ENCODE data around the gene RGS10.

The RGS10 gene, protein sequence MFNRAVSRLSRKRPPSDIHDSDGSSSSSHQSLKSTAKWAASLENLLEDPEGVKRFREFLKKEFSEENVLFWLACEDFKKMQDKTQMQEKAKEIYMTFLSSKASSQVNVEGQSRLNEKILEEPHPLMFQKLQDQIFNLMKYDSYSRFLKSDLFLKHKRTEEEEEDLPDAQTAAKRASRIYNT

DNA sequence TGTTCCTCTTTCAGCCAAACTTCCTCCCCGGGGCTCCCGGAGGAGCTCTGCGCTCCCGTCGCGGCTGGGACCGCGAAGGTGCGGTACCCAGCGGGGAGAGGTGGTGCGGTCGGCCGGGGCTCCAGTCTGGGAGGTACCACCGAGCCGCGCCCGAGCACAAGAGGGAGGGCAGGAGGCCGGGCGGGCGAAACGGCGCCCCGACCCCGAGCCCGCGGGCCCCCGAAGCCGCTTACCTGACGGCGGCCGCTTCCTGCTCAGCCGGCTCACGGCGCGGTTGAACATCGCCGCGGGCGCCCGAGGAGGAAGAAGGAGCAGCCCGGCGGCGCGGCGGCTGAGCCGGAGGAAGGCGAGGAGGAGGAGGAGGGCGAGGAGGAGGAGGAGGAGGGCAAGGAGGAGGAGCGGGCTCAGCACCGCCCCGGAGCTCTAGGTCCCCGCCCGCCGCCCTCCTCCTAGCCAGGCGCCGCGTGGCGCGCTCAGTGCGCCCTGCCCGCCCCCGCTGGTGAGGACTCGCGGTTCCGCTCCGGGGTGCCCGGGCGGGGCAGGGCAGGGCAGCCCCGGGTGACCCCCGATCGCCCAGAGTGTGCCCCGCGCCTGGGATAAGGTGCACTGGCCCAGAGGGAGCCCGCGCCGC is at the start of gene RGS10:
Gene RGS10 (minus strand): TSS at position 363 of the 631 bp plus-strand sequence. CDS start 81 bp downstream, at position 282.
- in situ Hi-C loops (cut with HindIII; ENCODE audit: low sequenced_read_pairs): no loop called here
- no peak for DNase-seq (ENCODE audit: low read depth)
- H3K4me3 ChIP-seq (ENCODE audit: low read depth, low read length): peak within 1 kb of the TSS; percentile 71
- no peak for TF ChIP-seq CTCF (IDR thresholded peaks at IDR 0.05; ENCODE audit: low read depth, low read length, missing control alignments)

- DNase-seq (ENCODE audit: low read depth): no peak
- no peak overlapping the region for H3K4me3 ChIP-seq (ENCODE audit: low read depth, low read length)
- in situ Hi-C loops (cut with HindIII; ENCODE audit: low sequenced_read_pairs): no loop called here
- TF ChIP-seq CTCF (IDR thresholded peaks at IDR 0.05; ENCODE audit: low read depth, low read length, missing control alignments): no peak
Measured at GRCh38 chr10:119588071-119588470, 45.6 kb upstream of the RGS10 start.

DNA sequence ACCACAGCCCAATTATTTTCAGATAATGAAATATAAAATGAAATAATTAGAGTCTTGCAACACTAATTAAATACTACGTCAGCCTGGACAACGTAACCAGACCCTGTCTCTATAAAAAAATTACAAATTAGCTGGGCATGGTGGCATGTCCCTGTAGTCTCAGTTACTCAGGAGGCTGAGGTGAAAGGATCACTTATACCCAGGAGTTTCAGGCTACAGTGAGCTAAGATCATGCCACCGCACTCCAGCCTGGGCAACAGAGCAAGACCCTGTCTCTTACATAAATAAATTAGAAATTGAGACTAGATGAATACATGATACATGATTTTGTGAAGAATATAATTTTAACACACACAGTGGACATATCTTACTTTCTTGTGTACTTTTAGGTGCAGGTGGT is 35.8 kb upstream of the RGS10 start:
- in situ Hi-C loops (cut with HindIII; ENCODE audit: low sequenced_read_pairs): no loop called here
- no peak overlapping the region for H3K4me3 ChIP-seq (ENCODE audit: low read depth, low read length)
- no peak for TF ChIP-seq CTCF (IDR thresholded peaks at IDR 0.05; ENCODE audit: low read depth, low read length, missing control alignments)

GRCh38 chr10:119575991-119576390 is 33.5 kb upstream of the RGS10 start:
- no peak overlapping the region for H3K4me3 ChIP-seq (ENCODE audit: low read depth, low read length)

More for the DNA sequence above, 35.8 kb upstream of the RGS10 start:
- DNase-seq (ENCODE audit: low read depth): no peak

DNA sequence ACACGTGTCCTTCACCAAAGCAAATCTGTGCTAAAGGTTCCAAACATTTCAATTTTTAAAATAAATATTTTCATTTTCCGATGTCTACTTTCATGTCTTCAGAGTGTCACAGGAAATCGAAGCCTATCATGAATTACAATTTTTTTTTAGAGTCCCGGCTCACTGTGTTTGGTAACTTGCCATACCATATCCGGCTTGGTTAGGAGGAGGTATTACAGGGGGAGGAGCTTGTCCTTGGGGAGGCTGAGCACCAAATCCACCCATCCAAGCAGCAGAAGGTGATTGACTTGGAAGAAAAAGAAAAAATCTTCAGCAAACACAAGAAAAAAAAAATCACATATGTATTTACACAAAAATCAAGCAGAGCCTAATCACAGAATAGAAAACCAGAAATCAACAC is 33.0 kb upstream of the RGS10 start:
- TF ChIP-seq CTCF (IDR thresholded peaks at IDR 0.05; ENCODE audit: low read depth, low read length, missing control alignments): no peak

More at GRCh38 chr10:119575991-119576390, 33.5 kb upstream of the RGS10 start:
- TF ChIP-seq CTCF (IDR thresholded peaks at IDR 0.05; ENCODE audit: low read depth, low read length, missing control alignments): no peak
- no peak for DNase-seq (ENCODE audit: low read depth)
- in situ Hi-C loops (cut with HindIII; ENCODE audit: low sequenced_read_pairs): no loop called here

GRCh38 chr10:119567978-119568377 is 25.5 kb upstream of the RGS10 start:
- no peak for TF ChIP-seq CTCF (IDR thresholded peaks at IDR 0.05; ENCODE audit: low read depth, low read length, missing control alignments)
- no peak overlapping the region for H3K4me3 ChIP-seq (ENCODE audit: low read depth, low read length)
- in situ Hi-C loops (cut with HindIII; ENCODE audit: low sequenced_read_pairs): no loop called here
- no peak for DNase-seq (ENCODE audit: low read depth)

More for the DNA sequence above, 33.0 kb upstream of the RGS10 start:
- DNase-seq (ENCODE audit: low read depth): no peak
- H3K4me3 ChIP-seq (ENCODE audit: low read depth, low read length): no peak overlapping the region
- in situ Hi-C loops (cut with HindIII; ENCODE audit: low sequenced_read_pairs): no loop called here

All from astrocyte of the cerebellum (primary cell).